HCT116 (cell line): ENCODE measurements around the gene ASNSD1. TPM values are rescaled to one million over a fixed set of nuclear protein-coding genes. Genes with fewer than 3 reads are reported as not detected.

Source experiments
- ATAC-seq: fragments of 200-7000 bp; cut with Tn5 transposase; 2 replicates; pipeline ENCODE4 v1.9.1; 2020; ENCODE audit warnings: mild to moderate bottlenecking, moderate library complexity
- BruUV-seq: library from RNA; stranded (reverse); fragments of 400-500 nt; replicated peaks from 2 replicates; lab custom pipeline; 2021; lab: Mats Ljungman, UMichigan
- CTCF ChIA-PET: fragments of 300-600 bp; sonication (Branson Sonifier 250); formaldehyde crosslinking; loops from one replicate; lab custom pipeline; 2021; ENCODE audit warnings: antibody characterized with exemption; lab: Charles Lee
- POLR2A ChIA-PET: fragments of 300-600, 350-600 bp; sonication (Branson Sonifier 250); formaldehyde crosslinking; loops from one replicate; lab custom pipeline; 2021; ENCODE audit warnings: antibody characterized with exemption; lab: Charles Lee
- RAD21 ChIA-PET, 2 experiments: fragments of 300-600 bp; sonication (Branson Sonifier 250); formaldehyde crosslinking; loops; one replicate each; lab custom pipeline; 2023; ENCODE audit warnings: low total read pairs in 2 of 2; ENCODE audit not compliant: uncharacterized antibody in 2 of 2, unreplicated experiment in 2 of 2, low non-redundant PET in 1 of 2; lab: Charles Lee
- DNase-seq: peaks from one replicate; pipeline ENCODE4 v3.0.0-alpha.2; 2010; ENCODE audit warnings: low read depth, low spot score
- H2AFZ ChIP-seq: fragments of 200-600 bp; shearing (Covaris generic), sonication (generic); 2 replicates; pipeline ENCODE4 v1.6.1; 2017; ENCODE audit warnings: low read depth, mixed run types, mixed read lengths, antibody characterized with exemption, low read length; ENCODE audit not compliant: poor library complexity, severe bottlenecking
- H3K27ac ChIP-seq: 2 replicates; pipeline ENCODE4 v1.5.1; 2012; ENCODE audit warnings: low read depth, low read length
- H3K27me3 ChIP-seq: fragments of 200-600 bp; sonication (generic); 2 replicates; pipeline ENCODE4 v1.6.1; 2016; ENCODE audit warnings: mixed run types, low read length, mixed read lengths; ENCODE audit not compliant: insufficient read depth
- H3K36me3 ChIP-seq, 2 experiments: fragments of 200-500 bp in 1 of 2; fragments of 200-600 bp in 1 of 2; sonication (Bioruptor generic) in 1 of 2; sonication (generic) in 1 of 2; 2 replicates each; pipeline versions ENCODE4 v1.5.1 to v1.6.1; 2014 to 2016; ENCODE audit warnings: low read length in 2 of 2, inconsistent platforms in 1 of 2, mixed read lengths in 1 of 2, mixed run types in 1 of 2; ENCODE audit not compliant: insufficient read depth in 2 of 2, control insufficient read depth in 1 of 2
- H3K4me1 ChIP-seq, 2 experiments: fragments of 200-600 bp in 1 of 2; sonication (generic) in 1 of 2; 2 replicates each; pipeline versions ENCODE4 v1.5.1 to v1.6.1; 2012 to 2017; ENCODE audit warnings: low read length in 2 of 2, inconsistent platforms in 1 of 2, mild to moderate bottlenecking in 1 of 2, mixed read lengths in 1 of 2, mixed run types in 1 of 2, moderate library complexity in 1 of 2; ENCODE audit not compliant: insufficient read depth in 2 of 2, control insufficient read depth in 1 of 2
- H3K4me2 ChIP-seq: fragments of 200-600 bp; sonication (generic); 2 replicates; pipeline ENCODE4 v1.6.1; 2017; ENCODE audit warnings: mixed run types, low read length, mixed read lengths
- H3K4me3 ChIP-seq, 2 experiments: fragments of 200-600 bp in 1 of 2; sonication (generic) in 1 of 2; replicated peaks in 1 of 2; 2 replicates each; pipeline ENCODE4 v1.5.1; 2011 to 2016; ENCODE audit warnings: low read length in 2 of 2, control low read depth in 1 of 2, low read depth in 1 of 2, mild to moderate bottlenecking in 1 of 2, mixed read lengths in 1 of 2, mixed run types in 1 of 2
- H3K79me2 ChIP-seq: fragments of 200-600 bp; sonication (generic); 2 replicates; pipeline ENCODE4 v1.6.1; 2017; ENCODE audit warnings: mild to moderate bottlenecking, mixed run types, low read length, moderate library complexity, mixed read lengths; ENCODE audit not compliant: insufficient read depth
- H3K9ac ChIP-seq: fragments of 200-600 bp; sonication (generic); 2 replicates; pipeline ENCODE4 v1.6.1; 2016; ENCODE audit warnings: low read length, mixed read lengths
- H3K9me2 ChIP-seq: fragments of 200-600 bp; sonication (generic), shearing (Covaris generic); 2 replicates; pipeline ENCODE4 v1.6.1; 2017; ENCODE audit warnings: mixed run types, mild to moderate bottlenecking, moderate library complexity; ENCODE audit not compliant: insufficient read depth
- H3K9me3 ChIP-seq, 2 experiments: fragments of 200-500 bp in 1 of 2; fragments of 200-600 bp in 1 of 2; sonication (Bioruptor generic) in 1 of 2; sonication (generic) in 1 of 2; 2 replicates each; pipeline ENCODE4 v1.6.1; 2014 to 2017; ENCODE audit warnings: low read length in 2 of 2, mixed read lengths in 2 of 2, inconsistent platforms in 1 of 2, low read depth in 1 of 2, mild to moderate bottlenecking in 1 of 2, mixed run types in 1 of 2, moderate library complexity in 1 of 2; ENCODE audit not compliant: control insufficient read depth in 1 of 2, insufficient read depth in 1 of 2
- H4K20me1 ChIP-seq: fragments of 200-600 bp; sonication (generic), shearing (Covaris generic); 2 replicates; pipeline ENCODE4 v1.6.1; 2017; ENCODE audit warnings: mixed run types, mild to moderate bottlenecking, moderate library complexity; ENCODE audit not compliant: insufficient read depth
- CEBPB ChIP-seq: IDR thresholded peaks from 2 replicates; pipeline ENCODE4 v1.6.1; 2012; ENCODE audit warnings: low read depth
- EGR1 ChIP-seq: IDR thresholded peaks from 2 replicates; pipeline ENCODE4 v1.6.1; 2012; ENCODE audit warnings: low read depth
- ELF1 ChIP-seq: IDR thresholded peaks from 2 replicates; pipeline ENCODE4 v1.6.1; 2012; ENCODE audit warnings: low read depth, borderline replicate concordance
- EZH2phosphoT487 ChIP-seq: fragments of 200-600 bp; IDR thresholded peaks from 2 replicates; pipeline ENCODE4 v1.6.1; 2018; ENCODE audit warnings: antibody characterized with exemption, borderline replicate concordance
- POLR2A ChIP-seq: IDR thresholded peaks from 2 replicates; pipeline ENCODE4 v1.7.0; 2011; ENCODE audit warnings: borderline replicate concordance; ENCODE audit not compliant: insufficient read depth, insufficient read length; ENCODE audit errors: extremely low read depth
- POLR2AphosphoS5 ChIP-seq: IDR thresholded peaks from 2 replicates; pipeline ENCODE4 v1.6.1; 2011; ENCODE audit warnings: mild to moderate bottlenecking, low read depth, low read length, moderate library complexity
- SRF ChIP-seq: IDR thresholded peaks from 2 replicates; pipeline ENCODE4 v1.6.1; 2012; ENCODE audit warnings: low read depth
- ZNF274 ChIP-seq: fragments of 200-500 bp; sonication (Bioruptor generic); IDR thresholded peaks from 2 replicates; pipeline ENCODE4 v1.6.1; 2014; ENCODE audit warnings: mild to moderate bottlenecking, low read depth, low read length, inconsistent platforms
- intact Hi-C: fragments of 100-400 bp; cut with micrococcal nuclease; formaldehyde crosslinking; loops from 2 replicates; pipeline ENCODE4 v1.10.0; 2022
- total RNA-seq: library from RNA; stranded (reverse); gene quantifications from one replicate; pipeline ENCODE4 v1.2.1, GENCODE V29; 2021; ENCODE audit not compliant: unreplicated experiment
- TF ChIP-seq, protein P1 (sequence below): IDR thresholded peaks from 2 replicates; pipeline ENCODE4 v1.6.1; 2012; ENCODE audit warnings: low read depth
- TF ChIP-seq, protein P2 (sequence below), 3 experiments: fragments of 200-600 bp in 1 of 3; sonication (generic) in 1 of 3; IDR thresholded peaks in 2 of 3; conservative IDR thresholded peaks in 1 of 3; 2 replicates each; pipeline ENCODE4 v1.5.1; 2012 to 2017; ENCODE audit warnings: low read depth in 2 of 3, low read length in 2 of 3, antibody characterized with exemption in 1 of 3, borderline replicate concordance in 1 of 3, control low read depth in 1 of 3, mild to moderate bottlenecking in 1 of 3, mixed read lengths in 1 of 3, mixed run types in 1 of 3, moderate library complexity in 1 of 3; ENCODE audit not compliant: insufficient read depth in 1 of 3

Gene ASNSD1
- total RNA-seq, 1 experiment from 2014 or later, result 33.6 TPM

DNA sequence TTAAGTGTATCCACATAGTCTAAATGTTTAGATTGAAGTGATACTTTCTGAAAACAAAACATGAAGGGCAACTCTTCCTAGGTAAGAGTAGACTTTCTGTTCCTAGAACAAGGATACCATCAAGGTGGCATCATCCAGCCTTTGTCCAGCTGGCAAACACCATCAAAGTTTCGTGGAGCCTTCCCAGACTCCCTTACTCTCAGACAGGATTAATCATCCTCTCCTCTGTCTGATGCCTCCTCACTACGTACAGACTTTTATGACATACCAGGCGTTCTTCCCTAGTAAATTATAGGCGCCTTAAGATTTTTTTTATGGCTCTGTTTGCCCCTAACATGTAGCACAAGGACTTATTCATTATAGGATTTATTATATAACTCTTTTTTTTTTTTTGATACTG lies 29.4 kb upstream of the ASNSD1 start:
- Histone ChIP-seq H3K9me2 (no peaks in the 10 kb centered on the region), H4K20me1 (no peaks in the 10 kb centered on the region), H3K9ac (no peak overlapping the region), H2AFZ (no peak overlapping the region), H3K36me3 (no peaks in the 10 kb centered on the region), H3K4me1 (no peaks in the 10 kb centered on the region), H3K9me3 (no peaks in the 10 kb centered on the region), H3K27me3 (no peaks in the 10 kb centered on the region), H3K27ac (no peak overlapping the region), H3K79me2 (no peaks in the 10 kb centered on the region), H3K4me3 (no peak overlapping the region), H3K4me2 (no peak overlapping the region)
- TF ChIP-seq, protein P1, sequence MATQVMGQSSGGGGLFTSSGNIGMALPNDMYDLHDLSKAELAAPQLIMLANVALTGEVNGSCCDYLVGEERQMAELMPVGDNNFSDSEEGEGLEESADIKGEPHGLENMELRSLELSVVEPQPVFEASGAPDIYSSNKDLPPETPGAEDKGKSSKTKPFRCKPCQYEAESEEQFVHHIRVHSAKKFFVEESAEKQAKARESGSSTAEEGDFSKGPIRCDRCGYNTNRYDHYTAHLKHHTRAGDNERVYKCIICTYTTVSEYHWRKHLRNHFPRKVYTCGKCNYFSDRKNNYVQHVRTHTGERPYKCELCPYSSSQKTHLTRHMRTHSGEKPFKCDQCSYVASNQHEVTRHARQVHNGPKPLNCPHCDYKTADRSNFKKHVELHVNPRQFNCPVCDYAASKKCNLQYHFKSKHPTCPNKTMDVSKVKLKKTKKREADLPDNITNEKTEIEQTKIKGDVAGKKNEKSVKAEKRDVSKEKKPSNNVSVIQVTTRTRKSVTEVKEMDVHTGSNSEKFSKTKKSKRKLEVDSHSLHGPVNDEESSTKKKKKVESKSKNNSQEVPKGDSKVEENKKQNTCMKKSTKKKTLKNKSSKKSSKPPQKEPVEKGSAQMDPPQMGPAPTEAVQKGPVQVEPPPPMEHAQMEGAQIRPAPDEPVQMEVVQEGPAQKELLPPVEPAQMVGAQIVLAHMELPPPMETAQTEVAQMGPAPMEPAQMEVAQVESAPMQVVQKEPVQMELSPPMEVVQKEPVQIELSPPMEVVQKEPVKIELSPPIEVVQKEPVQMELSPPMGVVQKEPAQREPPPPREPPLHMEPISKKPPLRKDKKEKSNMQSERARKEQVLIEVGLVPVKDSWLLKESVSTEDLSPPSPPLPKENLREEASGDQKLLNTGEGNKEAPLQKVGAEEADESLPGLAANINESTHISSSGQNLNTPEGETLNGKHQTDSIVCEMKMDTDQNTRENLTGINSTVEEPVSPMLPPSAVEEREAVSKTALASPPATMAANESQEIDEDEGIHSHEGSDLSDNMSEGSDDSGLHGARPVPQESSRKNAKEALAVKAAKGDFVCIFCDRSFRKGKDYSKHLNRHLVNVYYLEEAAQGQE, result no peak
- TF ChIP-seq POLR2A (no peak), EZH2phosphoT487 (no peak), ZNF274 (no peak), EGR1 (no peak), ELF1 (no peak), CEBPB (no peak), POLR2AphosphoS5 (no peak), SRF (no peak)
- TF ChIP-seq, protein P2, sequence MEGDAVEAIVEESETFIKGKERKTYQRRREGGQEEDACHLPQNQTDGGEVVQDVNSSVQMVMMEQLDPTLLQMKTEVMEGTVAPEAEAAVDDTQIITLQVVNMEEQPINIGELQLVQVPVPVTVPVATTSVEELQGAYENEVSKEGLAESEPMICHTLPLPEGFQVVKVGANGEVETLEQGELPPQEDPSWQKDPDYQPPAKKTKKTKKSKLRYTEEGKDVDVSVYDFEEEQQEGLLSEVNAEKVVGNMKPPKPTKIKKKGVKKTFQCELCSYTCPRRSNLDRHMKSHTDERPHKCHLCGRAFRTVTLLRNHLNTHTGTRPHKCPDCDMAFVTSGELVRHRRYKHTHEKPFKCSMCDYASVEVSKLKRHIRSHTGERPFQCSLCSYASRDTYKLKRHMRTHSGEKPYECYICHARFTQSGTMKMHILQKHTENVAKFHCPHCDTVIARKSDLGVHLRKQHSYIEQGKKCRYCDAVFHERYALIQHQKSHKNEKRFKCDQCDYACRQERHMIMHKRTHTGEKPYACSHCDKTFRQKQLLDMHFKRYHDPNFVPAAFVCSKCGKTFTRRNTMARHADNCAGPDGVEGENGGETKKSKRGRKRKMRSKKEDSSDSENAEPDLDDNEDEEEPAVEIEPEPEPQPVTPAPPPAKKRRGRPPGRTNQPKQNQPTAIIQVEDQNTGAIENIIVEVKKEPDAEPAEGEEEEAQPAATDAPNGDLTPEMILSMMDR (IDR thresholded peaks at IDR 0.05 in 2 of 3, conservative IDR thresholded peaks at IDR 0.05 in 1 of 3; ENCODE audit: borderline replicate concordance in 1 of 3, insufficient read depth in 1 of 3, low read depth in 2 of 3, low read length in 2 of 3), result no peak
- DNase-seq (no peak), ATAC-seq (no peak)
- no TSS peak for BruUV-seq
- POLR2A ChIA-PET, result no interaction called here
- RAD21 ChIA-PET, result no interaction called here
- intact Hi-C loops, result no loop called here
- CTCF ChIA-PET, result no interaction called here
